Neural cell (in vitro differentiated cells): ENCODE measurements around the gene SPAG8.

Experiments
- EZH2 ChIP-seq: fragments of 200-600, 300-800 bp; shearing (Covaris generic), sonication (generic); IDR thresholded peaks from 2 replicates; pipeline ENCODE4 v1.6.1; 2014; ENCODE audit warnings: antibody characterized with exemption, low read length, borderline replicate concordance, mild to moderate bottlenecking; ENCODE audit not compliant: insufficient read depth, poor library complexity, severe bottlenecking
- MXI1 ChIP-seq: fragments of 450-650 bp; conservative IDR thresholded peaks from 2 replicates; pipeline ENCODE4 v1.6.1; 2014; ENCODE audit warnings: antibody characterized with exemption, mild to moderate bottlenecking; ENCODE audit not compliant: poor library complexity, severe bottlenecking
- POLR2AphosphoS5 ChIP-seq: IDR thresholded peaks from 2 replicates; pipeline ENCODE4 v1.6.1; 2012
- REST ChIP-seq: IDR thresholded peaks from 2 replicates; pipeline ENCODE4 v1.6.1; 2012; ENCODE audit warnings: borderline replicate concordance
- TF ChIP-seq, protein P1 (sequence below): fragments of 450-650 bp; IDR thresholded peaks from 2 replicates; pipeline ENCODE4 v1.5.1; 2014; ENCODE audit warnings: antibody characterized with exemption, mild to moderate bottlenecking, moderate library complexity; ENCODE audit not compliant: poor library complexity, severe bottlenecking

- TF ChIP-seq, protein P1, sequence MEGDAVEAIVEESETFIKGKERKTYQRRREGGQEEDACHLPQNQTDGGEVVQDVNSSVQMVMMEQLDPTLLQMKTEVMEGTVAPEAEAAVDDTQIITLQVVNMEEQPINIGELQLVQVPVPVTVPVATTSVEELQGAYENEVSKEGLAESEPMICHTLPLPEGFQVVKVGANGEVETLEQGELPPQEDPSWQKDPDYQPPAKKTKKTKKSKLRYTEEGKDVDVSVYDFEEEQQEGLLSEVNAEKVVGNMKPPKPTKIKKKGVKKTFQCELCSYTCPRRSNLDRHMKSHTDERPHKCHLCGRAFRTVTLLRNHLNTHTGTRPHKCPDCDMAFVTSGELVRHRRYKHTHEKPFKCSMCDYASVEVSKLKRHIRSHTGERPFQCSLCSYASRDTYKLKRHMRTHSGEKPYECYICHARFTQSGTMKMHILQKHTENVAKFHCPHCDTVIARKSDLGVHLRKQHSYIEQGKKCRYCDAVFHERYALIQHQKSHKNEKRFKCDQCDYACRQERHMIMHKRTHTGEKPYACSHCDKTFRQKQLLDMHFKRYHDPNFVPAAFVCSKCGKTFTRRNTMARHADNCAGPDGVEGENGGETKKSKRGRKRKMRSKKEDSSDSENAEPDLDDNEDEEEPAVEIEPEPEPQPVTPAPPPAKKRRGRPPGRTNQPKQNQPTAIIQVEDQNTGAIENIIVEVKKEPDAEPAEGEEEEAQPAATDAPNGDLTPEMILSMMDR = no peak
- TF ChIP-seq POLR2AphosphoS5 = no peak
- no peak for TF ChIP-seq REST
- TF ChIP-seq EZH2 = no peak
- no peak for TF ChIP-seq MXI1
These were observed 24.5 kb upstream of the SPAG8 start for GRCh38 chr9:35836595-35836994.
